Stimulated activated naive CD8-positive, alpha-beta T cell treated with anti-CD3 and anti-CD28 coated beads, Interleukin-15, Interleukin-2, amounts not matched to agents 100 ng/mL and 50 ng/mL, for 24 hours (primary cell): ENCODE data around the gene PSAT1.

Experiments used
- H3K27ac Mint-ChIP-seq: one replicate; pipeline ENCODE4 v1.8.0; 2021; ENCODE audit warnings: mild to moderate bottlenecking, mixed read lengths
- H3K27me3 Mint-ChIP-seq: one replicate; pipeline ENCODE4 v1.8.0; 2021; ENCODE audit warnings: mixed read lengths
- H3K36me3 Mint-ChIP-seq: one replicate; pipeline ENCODE4 v1.8.0; 2021; ENCODE audit warnings: low read depth, mixed read lengths
- H3K4me1 Mint-ChIP-seq: one replicate; pipeline ENCODE4 v1.8.0; 2021; ENCODE audit warnings: low read depth, mixed read lengths
- H3K4me3 Mint-ChIP-seq: one replicate; pipeline ENCODE4 v1.8.0; 2021; ENCODE audit warnings: mild to moderate bottlenecking, mixed read lengths
- H3K9me3 Mint-ChIP-seq: one replicate; pipeline ENCODE4 v1.8.0; 2021; ENCODE audit warnings: mixed read lengths

The PSAT1 gene

GRCh38 chr9:78320030-78320693 lies 23.2 kb downstream of the PSAT1 start:
- peaks cover 79% of the 10 kb centered on the region for H3K36me3 Mint-ChIP-seq
- H3K4me1 Mint-ChIP-seq: no peaks in the 10 kb centered on the region
- H3K27ac Mint-ChIP-seq: no peak overlapping the region
- no peaks in the 10 kb centered on the region for H3K9me3 Mint-ChIP-seq
- H3K27me3 Mint-ChIP-seq: no peaks in the 10 kb centered on the region
- no peak overlapping the region for H3K4me3 Mint-ChIP-seq

GRCh38 chr9:78320875-78321496 lies 24.1 kb downstream of the PSAT1 start:
- Mint-ChIP-seq H3K27me3 (no peaks in the 10 kb centered on the region), H3K4me3 (no peak overlapping the region), H3K36me3 (peaks cover 86% of the 10 kb centered on the region), H3K9me3 (no peaks in the 10 kb centered on the region), H3K27ac (no peak overlapping the region), H3K4me1 (no peaks in the 10 kb centered on the region)

GRCh38 chr9:78321505-78321904 lies 24.6 kb downstream of the PSAT1 start:
- Mint-ChIP-seq H3K4me1 (no peaks in the 10 kb centered on the region), H3K4me3 (no peak overlapping the region), H3K36me3 (peaks cover 86% of the 10 kb centered on the region), H3K9me3 (no peaks in the 10 kb centered on the region), H3K27me3 (no peaks in the 10 kb centered on the region), H3K27ac (no peak overlapping the region)

DNA sequence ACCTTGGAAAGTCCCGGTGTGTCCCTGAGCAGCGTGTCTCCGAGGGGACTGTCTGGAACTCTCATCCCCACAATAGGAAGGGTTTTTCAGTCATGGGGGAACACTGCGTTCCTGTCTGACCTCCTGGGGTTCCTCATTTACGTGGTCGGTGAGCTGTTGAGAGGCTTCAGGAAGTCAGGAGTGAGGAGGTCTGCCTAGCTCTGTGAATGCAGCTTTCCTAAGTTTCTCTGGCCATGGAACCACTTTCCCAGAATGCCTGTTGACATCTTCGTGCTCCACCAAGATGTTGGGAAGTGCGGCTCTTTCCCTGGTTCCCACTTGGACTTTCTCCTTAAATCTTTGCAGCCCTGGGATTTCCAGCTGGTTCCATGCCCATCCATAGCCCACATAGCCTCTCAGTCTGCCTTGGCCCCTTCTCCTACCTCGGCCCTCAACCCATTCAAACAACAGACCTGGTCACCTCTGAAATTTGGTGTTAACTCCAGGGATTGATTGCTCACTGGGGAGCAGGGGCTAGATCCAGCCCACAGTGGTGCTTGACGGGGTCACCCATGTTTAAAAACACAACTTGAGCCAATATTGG lies 27.2 kb downstream of the PSAT1 start:
- Mint-ChIP-seq H3K27ac (peak overlapping the region; percentile 10), H3K4me1 (no peaks in the 10 kb centered on the region), H3K36me3 (peaks cover 84% of the 10 kb centered on the region)

GRCh38 chr9:78324682-78325081 lies 27.8 kb downstream of the PSAT1 start:
- peaks cover 84% of the 10 kb centered on the region for H3K36me3 Mint-ChIP-seq
- H3K9me3 Mint-ChIP-seq: no peaks in the 10 kb centered on the region
- no peak overlapping the region for H3K4me3 Mint-ChIP-seq
- H3K27ac Mint-ChIP-seq: no peak overlapping the region
- no peaks in the 10 kb centered on the region for H3K27me3 Mint-ChIP-seq
- H3K4me1 Mint-ChIP-seq: no peaks in the 10 kb centered on the region

More for the DNA sequence above, 27.2 kb downstream of the PSAT1 start:
- H3K27me3 Mint-ChIP-seq: no peaks in the 10 kb centered on the region
- H3K4me3 Mint-ChIP-seq: no peak overlapping the region
- H3K9me3 Mint-ChIP-seq: no peaks in the 10 kb centered on the region

GRCh38 chr9:78325343-78325742 lies 28.4 kb downstream of the PSAT1 start:
- Mint-ChIP-seq H3K4me3 (no peak overlapping the region), H3K36me3 (peaks cover 83% of the 10 kb centered on the region), H3K27me3 (no peaks in the 10 kb centered on the region), H3K4me1 (no peaks in the 10 kb centered on the region), H3K9me3 (no peaks in the 10 kb centered on the region), H3K27ac (no peak overlapping the region)

GRCh38 chr9:78325846-78326360 lies 29.0 kb downstream of the PSAT1 start:
- no peak overlapping the region for H3K27ac Mint-ChIP-seq
- H3K4me1 Mint-ChIP-seq: no peaks in the 10 kb centered on the region
- H3K36me3 Mint-ChIP-seq: peaks cover 82% of the 10 kb centered on the region
- H3K9me3 Mint-ChIP-seq: no peaks in the 10 kb centered on the region
- no peak overlapping the region for H3K4me3 Mint-ChIP-seq
- no peaks in the 10 kb centered on the region for H3K27me3 Mint-ChIP-seq

DNA sequence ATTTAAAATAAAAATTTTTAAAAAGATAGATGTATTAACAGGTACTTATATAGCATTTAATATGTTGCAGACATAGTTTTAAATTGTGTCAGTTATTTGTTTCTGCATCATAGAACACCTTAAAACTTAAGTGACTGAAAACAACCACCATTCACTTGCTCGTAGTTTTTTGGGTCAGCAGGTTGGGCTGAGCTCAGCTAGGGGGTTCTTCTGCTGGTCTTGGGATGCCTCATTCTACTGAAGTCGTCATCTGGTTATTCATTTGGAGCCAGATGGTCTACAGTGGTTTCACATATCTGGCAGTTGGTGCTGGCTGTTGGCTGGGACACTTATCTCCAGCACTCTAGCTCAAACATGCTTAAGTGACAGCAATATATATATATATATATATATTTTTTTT lies 29.6 kb downstream of the PSAT1 start:
- H3K36me3 Mint-ChIP-seq: peaks cover 82% of the 10 kb centered on the region
- no peak overlapping the region for H3K4me3 Mint-ChIP-seq
- H3K27me3 Mint-ChIP-seq: no peaks in the 10 kb centered on the region
- H3K9me3 Mint-ChIP-seq: no peaks in the 10 kb centered on the region
- H3K4me1 Mint-ChIP-seq: no peaks in the 10 kb centered on the region
- H3K27ac Mint-ChIP-seq: no peak overlapping the region

GRCh38 chr9:78332381-78332780 lies 35.5 kb downstream of the PSAT1 start:
- Mint-ChIP-seq H3K27me3 (peaks cover 7% of the 10 kb centered on the region), H3K4me3 (no peak overlapping the region), H3K36me3 (peaks cover 69% of the 10 kb centered on the region), H3K9me3 (peaks cover 12% of the 10 kb centered on the region), H3K4me1 (no peaks in the 10 kb centered on the region), H3K27ac (no peak overlapping the region)

GRCh38 chr9:78348848-78349247 lies 51.9 kb downstream of the PSAT1 start:
- H3K9me3 Mint-ChIP-seq: no peaks in the 10 kb centered on the region
- no peak overlapping the region for H3K27ac Mint-ChIP-seq
- H3K4me3 Mint-ChIP-seq: no peak overlapping the region
- H3K27me3 Mint-ChIP-seq: no peaks in the 10 kb centered on the region
- no peaks in the 10 kb centered on the region for H3K36me3 Mint-ChIP-seq
- H3K4me1 Mint-ChIP-seq: peaks cover 8% of the 10 kb centered on the region

DNA sequence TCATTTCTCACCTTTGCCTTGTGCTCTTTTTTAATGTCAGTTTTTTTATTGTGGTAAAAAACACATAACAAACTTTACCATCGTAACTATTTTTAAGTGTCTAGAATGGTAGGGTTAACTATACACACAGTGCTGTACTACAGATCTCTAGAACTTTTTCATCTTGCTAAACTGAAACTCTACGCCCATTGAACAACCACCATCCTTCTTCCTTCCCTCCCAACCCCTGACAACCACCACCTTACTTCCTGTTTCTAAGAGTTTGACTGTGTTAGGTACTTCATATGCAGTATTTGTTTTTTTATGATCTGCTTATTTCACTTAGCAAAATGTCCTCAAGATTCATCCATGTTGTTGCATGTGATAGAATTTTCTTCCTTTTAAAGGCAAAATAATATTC lies 54.9 kb downstream of the PSAT1 start:
- H3K27me3 Mint-ChIP-seq: no peaks in the 10 kb centered on the region
- H3K4me3 Mint-ChIP-seq: no peak overlapping the region
- H3K27ac Mint-ChIP-seq: no peak overlapping the region
- no peaks in the 10 kb centered on the region for H3K36me3 Mint-ChIP-seq
- H3K9me3 Mint-ChIP-seq: no peaks in the 10 kb centered on the region
- peaks cover 8% of the 10 kb centered on the region for H3K4me1 Mint-ChIP-seq

GRCh38 chr9:78354324-78354973 lies 57.5 kb downstream of the PSAT1 start:
- Mint-ChIP-seq H3K4me1 (peaks cover 8% of the 10 kb centered on the region), H3K36me3 (no peaks in the 10 kb centered on the region), H3K4me3 (no peak overlapping the region)

GRCh38 chr9:78354989-78355388 lies 58.1 kb downstream of the PSAT1 start:
- H3K4me1 Mint-ChIP-seq: peaks cover 8% of the 10 kb centered on the region
- H3K9me3 Mint-ChIP-seq: no peaks in the 10 kb centered on the region
- no peaks in the 10 kb centered on the region for H3K27me3 Mint-ChIP-seq
- no peak overlapping the region for H3K4me3 Mint-ChIP-seq
- no peaks in the 10 kb centered on the region for H3K36me3 Mint-ChIP-seq
- no peak overlapping the region for H3K27ac Mint-ChIP-seq

More at GRCh38 chr9:78354324-78354973, 57.5 kb downstream of the PSAT1 start:
- Mint-ChIP-seq H3K9me3 (no peaks in the 10 kb centered on the region), H3K27me3 (no peaks in the 10 kb centered on the region), H3K27ac (no peak overlapping the region)

DNA sequence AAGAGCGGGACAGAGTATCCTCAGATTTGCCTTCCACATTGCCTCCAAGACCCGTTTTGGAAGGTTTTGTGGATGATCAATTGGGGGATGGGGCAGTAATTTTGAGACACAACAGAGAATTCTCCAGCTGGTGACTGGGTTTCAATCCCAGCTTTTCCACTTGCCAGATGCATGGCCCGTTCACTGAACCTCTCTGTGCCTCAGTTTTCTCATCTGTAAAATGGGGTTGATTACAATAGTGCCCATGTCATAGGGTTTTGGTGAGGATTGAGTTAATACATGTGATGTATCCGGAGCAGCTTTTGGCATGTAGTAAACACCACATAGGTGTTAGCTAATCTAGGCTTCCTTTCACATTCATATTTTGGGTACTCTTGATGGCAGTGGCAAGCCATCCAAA lies 59.7 kb downstream of the PSAT1 start:
- H3K36me3 Mint-ChIP-seq: no peaks in the 10 kb centered on the region
- no peak overlapping the region for H3K4me3 Mint-ChIP-seq
- no peaks in the 10 kb centered on the region for H3K27me3 Mint-ChIP-seq
- H3K9me3 Mint-ChIP-seq: no peaks in the 10 kb centered on the region
- H3K27ac Mint-ChIP-seq: no peak overlapping the region
- H3K4me1 Mint-ChIP-seq: peaks cover 8% of the 10 kb centered on the region
